ENCODE results near the gene DEPDC5.

DEPDC5 gene

DNA sequence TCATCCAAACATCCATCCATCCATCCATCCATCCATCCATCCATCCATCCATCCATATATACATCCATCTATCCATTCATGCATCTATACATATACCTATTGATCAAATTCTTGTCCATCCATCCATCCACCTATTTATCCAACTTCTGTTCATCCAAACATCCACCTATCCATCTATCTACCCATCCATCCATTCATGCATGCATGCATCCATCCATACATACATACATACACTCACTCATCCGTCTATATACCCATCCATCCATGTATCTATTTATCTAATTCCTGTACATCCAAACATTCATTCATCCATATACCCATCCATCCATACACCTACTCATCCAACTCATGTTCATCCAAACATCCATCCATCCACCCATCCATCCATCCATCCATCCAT, 171.2 kb downstream of the DEPDC5 start:
- DNase-seq (ENCODE audit: low spot score): no peak

DNA sequence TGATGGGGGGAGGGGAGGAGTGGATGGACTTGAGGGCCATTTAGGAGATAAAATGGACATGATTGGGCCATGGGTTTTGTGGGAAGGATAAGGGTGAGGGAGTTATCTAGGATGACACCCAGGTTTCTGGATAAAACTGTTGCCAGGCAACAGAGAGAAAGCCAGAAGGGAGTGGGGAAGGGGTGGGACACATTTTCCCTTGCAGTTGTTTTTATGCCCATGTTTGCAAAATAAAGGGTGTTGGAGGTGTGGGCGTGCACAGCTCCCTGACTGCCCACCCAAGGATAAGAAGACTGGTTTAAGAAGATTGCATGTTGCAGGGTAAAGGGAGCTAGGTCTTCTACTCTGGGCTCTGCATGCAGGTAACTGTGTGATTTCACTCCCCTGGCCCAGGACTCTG, 172.2 kb downstream of the DEPDC5 start:
- no peak for DNase-seq (ENCODE audit: low spot score)

DNA sequence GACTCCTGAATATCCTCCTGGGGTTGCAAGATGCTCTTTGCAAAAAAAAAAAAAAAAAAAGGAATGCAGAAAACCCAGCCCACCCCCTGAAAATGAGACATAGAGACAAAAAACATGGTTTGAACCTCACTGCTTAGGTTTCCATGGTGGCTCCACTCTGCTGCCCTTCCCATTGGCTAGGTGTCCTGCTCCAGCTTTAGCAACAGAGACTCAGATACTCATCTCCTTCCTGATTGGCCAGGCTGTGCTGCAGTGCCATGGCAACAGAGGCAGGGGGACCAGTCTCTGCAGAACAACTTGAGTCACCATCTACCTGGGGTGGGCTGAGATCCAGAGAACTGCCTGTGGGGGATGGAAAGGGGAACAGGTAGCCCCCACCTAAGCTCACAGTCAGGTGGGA, 173.2 kb downstream of the DEPDC5 start:
- DNase-seq (ENCODE audit: low spot score): no peak

DNA sequence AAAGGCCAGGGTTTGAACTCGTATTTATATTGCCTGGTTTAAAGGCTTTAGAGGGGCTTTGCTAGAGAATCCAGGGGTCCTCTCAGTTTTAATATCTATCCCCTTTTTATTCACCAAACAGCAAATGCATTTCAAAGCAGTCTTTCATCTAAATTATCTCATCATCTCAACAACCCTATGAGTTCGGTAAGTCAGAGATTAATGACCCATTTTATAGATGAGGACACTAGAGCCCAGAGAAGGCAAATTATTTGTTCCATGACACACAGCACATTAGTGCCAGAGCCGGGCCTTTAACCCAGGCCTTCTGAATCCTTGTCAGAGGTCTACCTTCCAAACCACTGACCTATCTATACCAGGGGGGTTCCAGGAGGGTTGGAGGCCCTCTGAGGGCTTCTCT, 173.7 kb downstream of the DEPDC5 start:
- no peak for DNase-seq (ENCODE audit: low spot score)

DNA sequence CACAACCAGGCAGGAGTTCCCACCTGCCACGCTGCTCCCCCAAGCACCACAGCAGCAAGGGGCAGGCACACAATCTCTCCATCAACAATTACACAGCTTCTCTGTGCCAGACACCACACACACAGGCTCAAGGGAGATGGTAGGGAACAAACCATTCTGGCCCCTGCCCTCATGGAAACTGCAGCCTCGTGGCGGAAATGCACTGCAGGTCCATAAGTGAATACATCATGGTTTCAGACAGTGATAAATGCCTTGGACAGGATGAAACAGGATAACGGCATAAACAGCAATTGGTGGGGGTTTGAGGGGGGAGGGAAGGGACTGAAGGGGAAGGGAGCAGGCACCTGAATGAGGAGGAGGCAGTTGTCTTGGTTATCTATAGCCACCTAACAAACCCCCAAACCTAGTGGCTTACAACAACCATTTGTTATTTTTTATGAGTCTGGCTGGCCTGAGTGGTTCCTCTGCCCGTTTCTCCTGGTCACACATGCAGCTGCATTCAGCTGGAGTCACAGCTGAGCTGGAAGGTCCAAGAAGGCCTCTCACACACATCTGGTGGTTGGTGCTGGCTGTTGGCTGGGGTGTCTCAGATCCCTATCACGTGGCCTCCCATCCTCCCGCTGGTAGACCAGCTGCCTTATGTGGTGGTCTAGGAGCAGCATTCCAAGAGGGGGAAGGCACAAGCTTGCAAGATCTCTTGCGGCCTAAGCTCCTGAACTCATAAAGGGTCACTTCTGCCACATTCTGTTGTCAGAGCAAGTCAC, 175.5 kb downstream of the DEPDC5 start:
- DNase-seq (ENCODE audit: low spot score): no peak

DNA sequence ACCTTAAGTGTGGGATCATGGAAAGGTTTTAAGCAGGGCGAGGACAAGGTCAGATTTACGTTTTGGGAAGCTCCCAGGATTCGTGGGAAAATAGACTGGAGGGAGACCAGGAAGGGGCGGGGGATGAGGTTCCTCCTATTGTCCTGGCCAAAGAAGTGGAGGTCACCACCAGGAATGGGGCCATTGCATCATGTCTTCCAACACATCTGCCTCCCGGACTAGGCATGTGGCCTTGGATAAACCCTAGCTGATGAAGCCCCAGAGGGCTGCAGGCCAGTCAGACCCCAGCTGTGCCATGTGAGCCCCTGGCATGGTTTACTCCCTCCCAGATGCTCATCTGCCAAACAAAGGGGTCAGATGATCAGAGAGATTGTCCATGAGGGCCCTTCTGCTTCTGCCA, 179.0 kb downstream of the DEPDC5 start:
- DNase-seq (ENCODE audit: low spot score): no peak

DNA sequence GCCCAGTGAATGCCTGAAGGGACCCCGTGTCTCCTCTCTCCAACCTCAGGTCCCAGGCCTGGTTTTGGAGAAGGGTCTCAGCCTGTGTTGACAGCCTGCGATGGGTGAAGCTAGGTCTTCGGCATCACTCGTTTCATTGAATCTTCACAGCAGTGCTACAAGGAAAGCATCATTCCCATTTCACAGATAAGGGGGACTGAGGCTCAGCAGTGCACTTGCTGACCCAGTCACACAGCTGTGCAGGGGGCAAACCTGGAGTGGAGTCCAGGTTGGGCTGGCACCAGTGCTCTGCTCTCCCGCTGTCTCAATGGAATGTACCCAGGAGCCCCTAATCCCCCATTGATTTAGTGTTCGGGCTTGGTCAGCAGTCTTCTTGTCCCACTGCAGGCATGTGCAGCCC, 179.6 kb downstream of the DEPDC5 start:
- DNase-seq (ENCODE audit: low spot score): no peak

DNA sequence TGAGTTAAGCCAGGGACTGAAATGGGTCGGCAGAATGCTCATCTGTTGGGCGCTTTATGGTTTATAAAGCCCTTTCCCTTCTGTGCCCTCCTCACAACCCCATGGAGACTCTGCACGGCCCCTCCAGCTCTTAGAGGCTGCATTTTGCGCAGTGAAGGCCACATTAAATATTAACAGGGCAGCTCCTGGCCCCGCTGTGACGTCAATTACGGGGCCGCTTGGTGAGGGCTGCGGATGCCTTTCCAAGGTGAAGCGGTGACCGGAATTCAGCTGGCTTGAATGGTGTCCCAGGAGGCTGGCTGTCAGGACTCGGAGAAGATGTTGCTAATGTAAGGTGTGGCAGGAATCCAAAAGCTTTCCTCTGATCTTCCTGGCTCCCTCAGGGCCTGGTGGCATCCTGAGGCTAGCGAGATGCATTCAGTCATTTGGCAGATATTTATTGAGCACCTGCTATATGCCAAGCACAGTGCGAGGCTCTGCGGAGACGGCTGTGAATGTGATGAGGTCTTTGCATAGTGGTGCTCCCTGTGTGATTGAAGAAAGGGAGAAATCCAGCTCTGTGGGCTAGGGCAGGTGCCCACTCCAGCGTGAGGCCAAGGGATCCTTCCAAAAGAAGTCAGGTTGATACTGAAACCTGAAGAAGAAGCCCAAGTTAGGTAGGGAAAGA, 180.1 kb downstream of the DEPDC5 start:
- DNase-seq (ENCODE audit: low spot score): no peak

DNA sequence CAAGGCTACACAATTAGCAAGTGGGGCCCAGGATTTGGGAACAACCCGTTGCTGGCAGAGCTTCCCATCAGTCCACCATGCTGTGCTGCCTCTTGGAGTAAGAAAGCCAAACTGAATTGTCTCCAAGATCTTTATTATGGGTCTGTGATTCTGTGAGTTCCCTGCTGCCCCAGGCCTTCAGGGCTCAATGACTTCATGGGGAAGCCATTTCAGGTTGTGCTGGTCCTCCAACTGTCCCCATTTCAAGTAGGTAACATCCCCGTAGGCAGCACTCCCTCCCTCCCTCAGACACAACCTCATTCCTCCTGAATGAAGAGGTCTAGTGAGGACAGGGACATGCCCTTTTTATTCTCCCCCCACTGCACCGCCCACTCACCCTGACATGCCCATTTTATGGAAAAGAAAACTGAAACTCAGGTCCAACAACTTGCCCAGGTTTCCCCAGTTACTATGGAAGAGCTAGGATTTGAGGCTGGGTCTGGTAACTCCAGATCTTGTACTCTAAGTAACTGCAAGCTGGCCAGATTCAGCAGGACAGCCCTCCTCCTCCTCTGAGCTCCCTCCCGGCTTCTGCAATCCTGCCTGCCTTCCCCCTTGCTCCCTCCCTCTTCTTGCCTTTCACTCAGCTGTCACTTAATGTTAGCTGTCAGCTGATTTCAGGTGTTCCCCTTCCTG, 182.3 kb downstream of the DEPDC5 start:
- DNase-seq (ENCODE audit: low spot score): no peak

DNA sequence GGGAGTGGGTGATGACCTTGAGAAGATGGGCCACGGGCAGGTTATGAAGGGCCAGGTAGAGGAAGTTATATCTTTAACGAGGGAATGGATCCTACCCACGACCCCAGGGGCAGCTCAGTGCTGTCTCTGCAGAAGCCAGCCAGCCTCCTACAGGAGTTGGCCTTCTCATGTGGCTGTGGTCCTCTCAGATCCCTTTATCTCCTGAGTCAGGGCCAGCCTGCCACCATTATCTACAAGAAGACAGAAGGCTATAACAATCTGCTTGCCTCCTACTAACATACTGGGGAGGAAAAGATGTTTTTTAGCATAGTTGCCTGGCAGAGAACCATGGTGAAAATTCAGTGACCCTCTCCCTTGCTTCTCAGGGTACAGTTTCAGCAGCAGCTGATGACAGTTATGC, 183.5 kb downstream of the DEPDC5 start:
- DNase-seq (ENCODE audit: low spot score): no peak

DNA sequence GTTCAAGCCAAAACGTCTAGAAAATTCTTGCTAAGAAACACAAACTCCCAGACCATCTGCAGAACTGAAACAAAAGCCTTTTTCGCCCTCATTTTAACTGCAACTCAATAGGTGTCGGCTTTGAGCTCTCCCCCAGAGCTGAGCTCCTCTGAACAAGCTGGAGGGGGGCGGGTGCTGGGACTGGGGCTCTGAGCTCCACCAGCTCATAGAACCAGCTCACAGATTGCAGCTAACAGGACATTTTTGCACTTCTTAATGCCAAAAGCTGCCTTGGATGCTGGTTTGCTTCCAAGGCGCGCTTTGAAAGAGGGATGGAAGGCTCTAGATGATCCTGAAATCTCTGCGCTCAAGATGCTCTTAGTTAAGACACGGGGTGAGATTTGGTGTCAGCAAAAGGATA, 184.5 kb downstream of the DEPDC5 start:
- DNase-seq (ENCODE audit: low spot score): no peak

DNA sequence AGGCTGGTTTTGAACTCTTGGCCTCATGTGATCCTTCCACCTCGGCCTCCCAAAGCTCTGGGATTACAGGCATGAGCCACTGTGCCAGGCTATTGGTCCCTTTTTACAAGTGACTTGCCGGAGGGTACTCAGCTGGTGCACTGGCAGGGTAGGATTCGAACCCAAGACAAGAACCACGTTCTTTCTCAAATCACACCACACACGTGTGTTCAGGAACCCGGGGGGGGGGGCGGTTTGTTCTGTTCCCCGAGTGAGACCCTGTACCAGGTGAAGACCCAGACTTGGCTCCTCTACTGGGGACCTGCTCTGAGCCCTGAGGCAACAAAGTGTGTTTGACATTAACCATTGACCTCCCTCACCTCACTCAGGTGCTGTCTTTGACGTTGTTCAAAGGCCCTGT, 186.7 kb downstream of the DEPDC5 start:
- no peak for DNase-seq (ENCODE audit: low spot score)

DNA sequence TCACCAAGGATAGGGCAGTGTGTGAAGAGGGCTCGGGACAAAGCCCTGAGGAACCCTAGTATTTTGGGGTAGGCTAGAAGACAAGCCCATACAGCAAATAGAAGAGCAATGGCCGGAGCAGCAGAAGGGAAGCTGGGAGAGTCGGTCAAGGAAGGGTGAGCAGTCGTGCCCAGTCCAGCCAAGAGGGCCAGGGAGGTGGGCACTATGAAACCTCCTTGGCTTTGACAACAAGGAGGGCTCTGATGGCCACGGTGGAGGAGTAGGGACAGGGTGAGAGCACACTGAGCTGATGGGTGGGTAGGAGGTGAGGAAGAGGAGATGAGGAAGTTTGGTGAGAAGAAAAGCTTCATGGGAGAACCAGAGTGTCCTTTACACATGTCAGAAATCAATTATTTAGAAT, 188.3 kb downstream of the DEPDC5 start:
- DNase-seq (ENCODE audit: low spot score): no peak

DNA sequence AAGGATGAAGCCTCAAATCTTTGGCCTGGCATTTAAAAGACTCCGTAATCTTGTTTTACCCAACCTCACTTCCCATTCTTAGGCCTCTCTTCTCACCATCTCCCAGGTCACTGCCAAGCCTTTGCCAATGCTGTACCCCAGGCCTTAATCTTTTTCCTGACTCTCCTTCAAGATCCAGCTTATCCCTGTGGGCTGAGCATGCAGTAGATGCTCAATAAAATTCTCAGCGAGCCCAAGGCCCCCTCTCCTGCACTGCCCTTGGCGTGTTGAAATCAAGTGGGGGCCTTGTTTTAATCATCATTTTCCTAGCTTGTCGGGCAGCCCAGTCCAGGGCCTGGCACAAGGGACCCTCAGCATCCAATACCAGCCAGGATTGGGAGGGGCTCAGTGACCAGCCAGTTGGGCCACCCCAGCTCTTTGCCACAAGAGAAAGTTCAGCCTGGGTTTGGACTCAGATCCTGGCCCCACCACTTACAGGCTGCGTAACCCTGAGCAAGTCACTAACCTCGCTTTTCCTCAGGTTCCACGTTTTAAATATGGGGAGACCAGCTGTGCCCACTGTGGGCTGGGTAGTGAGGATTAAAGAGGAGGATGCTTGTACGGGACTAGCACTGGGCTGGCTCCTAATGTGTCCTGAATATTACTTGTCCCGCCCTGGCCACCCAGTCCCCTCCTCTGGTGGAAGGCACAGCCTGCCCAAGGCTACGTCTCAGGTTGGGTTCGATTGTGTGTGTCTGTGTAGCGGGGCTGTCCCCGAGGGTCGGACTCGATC, 189.6 kb downstream of the DEPDC5 start:
- DNase-seq (ENCODE audit: low spot score): no peak

DNA sequence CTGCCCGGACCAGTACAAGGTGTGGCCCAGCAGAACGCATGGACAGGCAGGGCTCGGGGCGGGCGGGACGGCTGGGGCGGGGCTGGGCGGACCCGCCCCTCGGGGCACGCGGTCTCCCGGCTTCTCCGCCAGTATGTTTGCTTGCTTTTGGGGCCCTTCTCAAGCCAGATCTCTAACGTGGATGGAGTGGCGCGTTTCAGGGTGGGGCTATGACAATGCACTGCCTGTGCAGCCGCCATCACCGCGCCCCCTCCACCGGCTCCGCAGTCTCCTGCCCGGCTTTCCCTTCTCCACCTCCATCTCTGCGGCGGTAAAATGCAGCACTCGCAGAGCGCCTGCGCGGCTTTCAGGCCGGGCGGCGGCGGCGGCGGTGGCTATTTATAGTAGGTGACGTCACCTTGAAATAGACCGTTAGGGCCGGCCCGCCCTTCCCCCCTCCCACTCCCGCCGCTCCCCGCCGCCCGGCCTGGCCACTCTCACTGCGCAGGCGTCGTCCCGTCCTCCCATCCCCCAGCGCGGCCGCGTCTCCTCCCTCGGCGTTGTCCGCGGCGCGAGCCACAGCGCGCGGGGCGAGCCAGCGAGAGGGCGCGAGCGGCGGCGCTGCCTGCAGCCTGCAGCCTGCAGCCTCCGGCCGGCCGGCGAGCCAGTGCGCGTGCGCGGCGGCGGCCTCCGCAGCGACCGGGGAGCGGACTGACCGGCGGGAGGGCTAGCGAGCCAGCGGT, 190.3 kb downstream of the DEPDC5 start, which contains the start of gene YWHAH:
YWHAH (plus strand) TSS at position 558 of the 722 bp plus-strand sequence. CDS start 199 bp downstream, outside the sequence.
- peak; percentile 94 for DNase-seq (ENCODE audit: low spot score)

DNA sequence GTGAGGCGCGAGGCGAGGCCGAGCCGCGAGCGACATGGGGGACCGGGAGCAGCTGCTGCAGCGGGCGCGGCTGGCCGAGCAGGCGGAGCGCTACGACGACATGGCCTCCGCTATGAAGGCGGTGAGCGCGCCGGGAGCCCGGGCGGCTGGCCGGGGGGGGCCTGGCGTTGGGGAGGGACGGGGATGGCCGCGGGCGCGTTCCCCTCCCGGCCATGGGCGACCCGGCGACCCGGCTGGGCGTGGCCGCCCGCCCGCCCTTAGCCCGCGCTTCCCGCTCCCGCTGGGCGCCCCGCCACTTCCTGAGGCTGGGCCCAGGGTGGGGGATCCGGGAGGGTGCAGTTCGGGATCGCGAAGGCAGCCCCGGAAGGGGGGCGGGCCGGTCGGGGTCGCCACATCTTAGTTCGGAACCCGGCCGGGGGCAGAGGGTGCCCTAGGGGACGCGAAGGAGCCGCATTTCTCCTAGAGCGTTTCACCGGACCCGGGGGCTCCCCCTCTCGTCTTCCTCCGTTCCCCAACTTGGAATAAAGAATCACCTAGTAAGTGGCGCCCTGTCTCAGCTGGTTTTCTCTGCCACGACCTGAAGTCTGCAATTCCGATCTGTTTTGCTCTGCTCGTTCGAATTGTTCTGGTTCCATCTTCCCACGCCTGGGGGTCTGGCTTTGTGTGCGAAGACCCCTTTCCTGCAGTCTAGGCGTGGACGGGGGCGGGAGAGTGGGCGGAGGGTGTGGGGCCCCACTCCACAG, 191.1 kb downstream of the DEPDC5 start:
- DNase-seq (ENCODE audit: low spot score): no peak

DNA sequence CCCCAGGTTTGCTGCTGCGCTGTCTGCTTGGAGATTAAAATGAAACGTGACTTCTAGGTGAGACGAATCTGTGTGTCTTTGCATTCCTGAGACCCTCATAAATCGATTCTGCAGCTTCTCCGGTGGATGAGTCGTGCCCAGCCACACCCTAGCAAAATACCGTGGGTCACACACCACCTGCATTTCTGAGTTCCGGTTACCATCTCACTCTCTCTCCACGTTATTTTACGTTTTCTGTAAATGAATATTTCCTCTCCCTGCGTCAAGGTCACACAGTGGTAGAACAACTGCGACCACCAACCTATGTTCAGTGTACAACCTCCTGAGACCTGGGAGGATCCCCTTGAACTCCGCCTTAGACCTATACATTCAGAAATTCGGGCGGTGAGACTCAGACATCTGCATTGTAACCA, 191.6 kb downstream of the DEPDC5 start:
- no peak for DNase-seq (ENCODE audit: low spot score)

DNA sequence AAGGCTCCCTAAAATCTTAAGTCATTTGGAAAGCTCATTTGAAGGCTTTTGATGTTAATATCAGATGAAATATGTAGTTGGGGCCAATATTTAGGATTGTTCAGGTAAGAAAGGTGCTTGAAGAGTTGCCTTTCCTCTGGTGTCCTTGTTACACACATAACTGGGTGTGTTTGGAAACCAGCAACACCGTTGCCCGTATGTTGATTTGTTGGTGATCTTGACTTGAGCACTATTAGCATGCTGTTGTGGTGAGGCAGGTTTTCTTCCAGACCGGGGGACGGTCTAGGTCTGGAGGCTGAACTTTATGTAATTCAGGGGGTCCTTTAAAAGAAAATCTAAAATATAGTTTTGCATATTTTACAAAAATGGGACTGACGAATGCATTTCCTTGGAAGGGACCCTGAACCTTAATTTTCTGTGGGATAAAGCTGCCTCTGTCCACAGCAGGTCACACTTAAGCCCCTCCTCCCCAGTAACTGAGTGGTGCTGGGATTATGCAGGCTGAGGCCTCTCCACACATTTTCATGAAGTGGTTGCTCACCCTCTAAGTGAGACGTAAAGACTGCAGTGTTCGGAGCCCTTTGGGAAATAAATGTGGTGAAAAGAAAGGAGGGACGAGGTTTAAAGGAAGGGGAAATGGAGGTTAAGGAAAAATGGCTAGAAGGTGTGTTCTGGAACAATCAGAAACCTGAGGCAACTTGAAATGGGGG, 192.3 kb downstream of the DEPDC5 start:
- no peak for DNase-seq (ENCODE audit: low spot score)

DNA sequence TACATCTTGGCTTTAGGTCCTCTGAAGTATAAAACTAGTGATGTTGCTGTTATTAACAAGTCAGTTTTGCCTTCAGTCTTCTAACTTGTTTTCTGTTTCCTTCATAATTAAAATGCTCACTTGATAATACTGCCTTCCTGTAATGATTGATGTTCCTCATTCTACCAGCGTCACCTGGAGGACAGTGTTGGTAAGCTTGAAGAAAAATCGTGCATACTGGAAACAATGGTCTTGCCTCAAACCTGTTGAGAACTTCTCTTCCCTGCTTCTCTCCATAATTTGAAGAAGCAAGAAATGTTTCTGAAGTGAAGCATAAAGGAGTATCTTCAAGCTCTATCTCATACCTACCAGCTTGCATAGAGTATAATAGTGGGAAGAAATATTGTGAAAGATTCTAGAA, 193.5 kb downstream of the DEPDC5 start:
- peak; percentile 71 for DNase-seq (ENCODE audit: low spot score)

DNA sequence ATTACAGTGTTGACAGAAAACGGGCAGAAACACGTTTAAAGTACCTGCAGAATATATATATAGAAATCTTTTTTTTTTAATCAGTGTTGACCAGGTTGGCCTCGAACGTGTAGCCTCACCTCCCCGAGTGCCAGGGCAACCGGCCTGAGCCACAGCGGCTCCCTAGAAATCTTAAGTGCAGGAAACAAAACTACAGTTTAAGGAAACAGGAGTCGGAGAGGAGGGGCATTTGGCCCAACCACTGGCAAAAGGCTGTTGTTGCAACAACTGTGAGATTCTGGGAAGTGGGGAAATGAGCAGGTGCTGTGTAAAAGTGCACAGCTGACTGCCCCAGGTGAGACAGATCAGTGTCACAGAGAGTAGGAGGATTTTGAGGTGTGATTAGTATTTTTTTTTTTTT, 194.2 kb downstream of the DEPDC5 start:
- DNase-seq (ENCODE audit: low spot score): no peak
